Vagina (tissue), 2 donors: Measurements from ENCODE around the gene ABCA3.

Experiments
- POLR2A ChIP-seq, 2 donors: fragments of 450-650 bp; IDR thresholded peaks; one replicate each; pipeline ENCODE4 v1.6.1; 2017; ENCODE audit warnings: antibody characterized with exemption in 2 of 2, mild to moderate bottlenecking in 2 of 2, moderate library complexity in 2 of 2
- POLR2AphosphoS5 ChIP-seq, 2 donors: sonication (generic); formaldehyde crosslinking; IDR thresholded peaks; one replicate each; pipeline ENCODE4 v1.9.0; 2017; ENCODE audit warnings: antibody characterized with exemption in 2 of 2, mild to moderate bottlenecking in 2 of 2, low read depth in 1 of 2; ENCODE audit not compliant: insufficient read depth in 1 of 2
- TF ChIP-seq, protein P1 (sequence below), 3 experiments: fragments of 450-650 bp in 2 of 3; fragments of 200-600 bp in 1 of 3; sonication (generic) in 1 of 3; IDR thresholded peaks; one replicate each; pipeline ENCODE4 v1.5.1; 2017 to 2019; ENCODE audit warnings: antibody characterized with exemption in 3 of 3, mild to moderate bottlenecking in 2 of 3, moderate library complexity in 2 of 3

DNA sequence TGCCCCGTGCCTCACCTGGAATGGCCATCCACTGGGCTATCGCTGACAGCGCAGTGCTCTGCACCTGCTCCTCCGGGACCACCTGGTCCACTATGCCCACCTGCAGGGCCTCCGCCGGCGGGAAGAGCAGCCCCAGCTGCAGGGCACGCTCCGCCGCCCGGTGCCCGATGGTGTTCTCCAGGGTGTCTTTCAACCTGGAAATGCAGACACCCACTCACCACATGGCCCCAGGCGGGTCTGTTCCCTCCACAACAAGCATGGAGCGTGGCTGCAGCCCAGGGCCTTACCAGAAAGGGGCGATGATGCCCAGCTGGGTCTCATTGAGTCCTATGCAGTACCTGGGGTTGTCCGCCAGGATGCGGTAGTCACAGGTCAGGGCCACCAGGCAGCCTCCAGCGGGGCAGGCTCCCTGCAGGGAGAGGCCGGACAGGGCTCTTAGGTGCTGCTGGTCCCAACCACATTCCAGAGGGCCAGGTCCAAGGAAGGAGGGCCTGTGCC is 97.4 kb downstream of the ABCA3 start:
- TF ChIP-seq, protein P1, sequence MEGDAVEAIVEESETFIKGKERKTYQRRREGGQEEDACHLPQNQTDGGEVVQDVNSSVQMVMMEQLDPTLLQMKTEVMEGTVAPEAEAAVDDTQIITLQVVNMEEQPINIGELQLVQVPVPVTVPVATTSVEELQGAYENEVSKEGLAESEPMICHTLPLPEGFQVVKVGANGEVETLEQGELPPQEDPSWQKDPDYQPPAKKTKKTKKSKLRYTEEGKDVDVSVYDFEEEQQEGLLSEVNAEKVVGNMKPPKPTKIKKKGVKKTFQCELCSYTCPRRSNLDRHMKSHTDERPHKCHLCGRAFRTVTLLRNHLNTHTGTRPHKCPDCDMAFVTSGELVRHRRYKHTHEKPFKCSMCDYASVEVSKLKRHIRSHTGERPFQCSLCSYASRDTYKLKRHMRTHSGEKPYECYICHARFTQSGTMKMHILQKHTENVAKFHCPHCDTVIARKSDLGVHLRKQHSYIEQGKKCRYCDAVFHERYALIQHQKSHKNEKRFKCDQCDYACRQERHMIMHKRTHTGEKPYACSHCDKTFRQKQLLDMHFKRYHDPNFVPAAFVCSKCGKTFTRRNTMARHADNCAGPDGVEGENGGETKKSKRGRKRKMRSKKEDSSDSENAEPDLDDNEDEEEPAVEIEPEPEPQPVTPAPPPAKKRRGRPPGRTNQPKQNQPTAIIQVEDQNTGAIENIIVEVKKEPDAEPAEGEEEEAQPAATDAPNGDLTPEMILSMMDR (IDR thresholded peaks at IDR 0.05), result no peak
- TF ChIP-seq POLR2A (IDR thresholded peaks at IDR 0.05) (no peak), POLR2AphosphoS5 (IDR thresholded peaks at IDR 0.05; ENCODE audit: insufficient read depth in 1 of 2, low read depth in 1 of 2) (no peak)
